Naive thymus-derived CD8-positive, alpha-beta T cell (primary cell): Measurements from ENCODE around the gene WNT7A. TPM values are rescaled to one million over a fixed set of nuclear protein-coding genes. Genes with fewer than 3 reads are reported as not detected.

Experiments
- ATAC-seq, 2 donors: fragments of 150-1000 bp; cut with Tn5 transposase in 1 of 2; sonication (Bioruptor Pico), chemical (Tn5 transposase) in 1 of 2; 1 replicate in 1 of 2; 2 replicates in 1 of 2; pipeline ENCODE4 v1.10.0; 2021; ENCODE audit warnings: mild to moderate bottlenecking in 2 of 2, moderate library complexity in 2 of 2
- POLR2A ChIA-PET: fragments of 350-600 bp; sonication (Branson Sonifier 250); formaldehyde crosslinking; loops from one replicate; lab custom pipeline; 2021; ENCODE audit warnings: antibody characterized with exemption; lab: Charles Lee
- DNase-seq, 10 donors: peaks; one replicate each; pipeline versions ENCODE4 v3.0.0 to v3.0.0-alpha.2; 2020 to 2022
- H3K27ac Mint-ChIP-seq, 10 donors: one replicate each; pipeline ENCODE4 v1.8.0; 2020 to 2022; ENCODE audit warnings: mild to moderate bottlenecking in 10 of 10, mixed read lengths in 10 of 10, moderate library complexity in 4 of 10, inconsistent platforms in 1 of 10
- H3K27me3 Mint-ChIP-seq, 5 donors: one replicate each; pipeline ENCODE4 v1.8.0; 2021 to 2022; ENCODE audit warnings: mixed read lengths in 5 of 5
- H3K36me3 Mint-ChIP-seq, 3 donors: one replicate each; pipeline ENCODE4 v1.8.0; 2020 to 2022; ENCODE audit warnings: mixed read lengths in 3 of 3, mild to moderate bottlenecking in 2 of 3, inconsistent platforms in 1 of 3
- H3K4me1 Mint-ChIP-seq, 4 donors: one replicate each; pipeline ENCODE4 v1.8.0; 2021 to 2022; ENCODE audit warnings: mixed read lengths in 4 of 4
- H3K4me3 Mint-ChIP-seq, 10 donors: one replicate each; pipeline ENCODE4 v1.8.0; 2020 to 2022; ENCODE audit warnings: mild to moderate bottlenecking in 10 of 10, mixed read lengths in 10 of 10, moderate library complexity in 6 of 10, inconsistent platforms in 1 of 10
- H3K9me3 Mint-ChIP-seq, 9 donors: one replicate each; pipeline ENCODE4 v1.8.0; 2020 to 2022; ENCODE audit warnings: mixed read lengths in 9 of 9, mild to moderate bottlenecking in 3 of 9, inconsistent platforms in 1 of 9, moderate library complexity in 1 of 9
- polyA plus RNA-seq, 3 donors: library from polyadenylated mRNA; unstranded; fragments of 300-500 nt; fragmentation: Illumina TruSeq; gene quantifications; one replicate each; pipeline ENCODE4 v1.2.3, GENCODE V29; 2021
- total RNA-seq, 8 experiments: library from RNA in 2 of 8; stranded (reverse) in 2 of 8; gene quantifications; one replicate each; pipeline ENCODE4 v1.2.3 and lab custom pipeline; 2021 to 2026

Gene WNT7A
- total and polyA plus RNA-seq, 5 experiments from 2014 or later, result 0.17 to 9.6 (median 1.6) TPM

DNA sequence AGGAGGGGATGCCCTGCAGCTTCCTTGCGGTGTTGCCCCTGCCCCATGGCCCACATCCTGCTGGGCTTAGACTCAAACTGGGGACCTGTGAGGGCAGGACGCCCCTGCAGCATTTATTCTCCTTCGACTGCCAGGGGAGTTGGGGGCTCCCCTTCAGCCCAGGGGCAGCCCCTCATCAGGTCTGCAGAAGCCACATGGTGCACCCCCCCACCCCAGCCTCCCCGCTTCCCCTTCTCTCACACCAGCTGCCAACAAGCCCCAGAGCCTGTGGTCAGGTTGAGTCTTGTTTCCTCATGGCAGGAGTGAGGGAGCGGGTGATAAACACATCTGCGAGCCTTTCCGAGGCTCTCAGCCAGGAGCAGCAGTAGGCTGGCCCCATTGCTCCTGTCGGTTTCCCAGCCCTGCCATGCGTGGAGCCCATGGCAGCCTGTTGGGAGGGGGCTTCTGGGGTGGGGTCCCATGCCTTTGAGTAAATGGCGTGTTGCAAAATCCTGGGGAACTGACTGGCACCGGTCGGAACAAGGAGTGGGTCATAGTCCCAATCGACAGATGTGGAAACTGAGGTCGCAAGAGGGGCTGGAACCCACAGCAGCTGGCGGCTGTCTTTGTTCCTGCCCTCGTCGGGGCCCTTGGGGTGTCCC is 27.8 kb downstream of the WNT7A start:
- H3K36me3 Mint-ChIP-seq, result peaks cover 0 to 11% (median 4%) of the 10 kb centered on the region in 3 donors
- no peak overlapping the region for H3K4me3 Mint-ChIP-seq
- DNase-seq, result no peak
- H3K27ac Mint-ChIP-seq, result no peak overlapping the region
- no peaks in the 10 kb centered on the region for H3K9me3 Mint-ChIP-seq
- H3K4me1 Mint-ChIP-seq, result peaks cover 8 to 23% (median 13%) of the 10 kb centered on the region in 4 donors
- POLR2A ChIA-PET, result interaction anchor here (1.0 kb wide), 1 partner anchor 14 kb away, joined by 3 read pairs; no protein-coding TSS in a partner anchor
- peaks cover 0 to 12% (median 9%) of the 10 kb centered on the region in 5 donors for H3K27me3 Mint-ChIP-seq
- ATAC-seq, result no peak

DNA sequence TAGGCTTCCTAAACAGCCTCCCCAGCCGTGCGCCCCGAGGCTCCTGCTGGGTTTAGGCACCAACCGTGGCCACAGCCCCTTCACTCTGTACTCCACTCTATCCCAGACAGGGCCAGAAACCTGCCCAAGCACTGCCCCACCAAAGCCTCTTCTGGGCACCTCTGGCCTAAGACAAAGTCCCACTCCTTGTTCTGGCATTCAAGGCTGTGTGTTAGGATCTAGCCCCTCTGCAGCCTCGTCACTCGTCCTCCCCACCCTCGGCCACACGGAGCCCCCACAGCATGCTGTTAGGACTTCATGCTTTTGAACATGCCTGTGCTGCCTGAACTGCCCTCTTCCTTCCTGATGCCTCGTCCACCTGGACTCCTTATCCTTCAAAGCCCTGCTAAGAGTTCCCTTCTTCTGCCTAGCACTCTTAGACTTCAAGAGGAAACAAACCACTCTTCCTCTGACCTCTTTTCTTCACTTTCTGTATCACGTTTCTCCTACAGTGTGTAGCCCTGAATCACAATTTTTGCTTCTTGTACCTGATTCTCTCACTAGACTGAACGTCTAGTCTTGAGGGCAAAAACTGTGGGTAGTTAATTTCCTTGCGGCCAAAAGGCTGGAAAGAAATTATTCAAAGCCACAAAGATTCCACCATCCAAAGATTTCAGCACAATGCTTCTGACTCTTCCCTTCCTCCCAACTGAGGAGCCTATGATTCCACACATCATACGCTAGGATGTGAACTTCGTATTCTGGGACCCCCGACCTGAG is 28.6 kb downstream of the WNT7A start:
- H3K27ac Mint-ChIP-seq, result peak overlapping the region in 5 of 10 donors; percentile 5 to 81 (median 57)
- no peak overlapping the region for H3K4me3 Mint-ChIP-seq
- DNase-seq (no peak), ATAC-seq (no peak)
- H3K36me3 Mint-ChIP-seq, result peaks cover 0 to 11% (median 4%) of the 10 kb centered on the region in 3 donors
- H3K27me3 Mint-ChIP-seq, result peaks cover 0 to 11% (median 4%) of the 10 kb centered on the region in 5 donors
- H3K4me1 Mint-ChIP-seq, result peaks cover 8 to 23% (median 11%) of the 10 kb centered on the region in 4 donors
- no peaks in the 10 kb centered on the region for H3K9me3 Mint-ChIP-seq
- POLR2A ChIA-PET, result no interaction called here

DNA sequence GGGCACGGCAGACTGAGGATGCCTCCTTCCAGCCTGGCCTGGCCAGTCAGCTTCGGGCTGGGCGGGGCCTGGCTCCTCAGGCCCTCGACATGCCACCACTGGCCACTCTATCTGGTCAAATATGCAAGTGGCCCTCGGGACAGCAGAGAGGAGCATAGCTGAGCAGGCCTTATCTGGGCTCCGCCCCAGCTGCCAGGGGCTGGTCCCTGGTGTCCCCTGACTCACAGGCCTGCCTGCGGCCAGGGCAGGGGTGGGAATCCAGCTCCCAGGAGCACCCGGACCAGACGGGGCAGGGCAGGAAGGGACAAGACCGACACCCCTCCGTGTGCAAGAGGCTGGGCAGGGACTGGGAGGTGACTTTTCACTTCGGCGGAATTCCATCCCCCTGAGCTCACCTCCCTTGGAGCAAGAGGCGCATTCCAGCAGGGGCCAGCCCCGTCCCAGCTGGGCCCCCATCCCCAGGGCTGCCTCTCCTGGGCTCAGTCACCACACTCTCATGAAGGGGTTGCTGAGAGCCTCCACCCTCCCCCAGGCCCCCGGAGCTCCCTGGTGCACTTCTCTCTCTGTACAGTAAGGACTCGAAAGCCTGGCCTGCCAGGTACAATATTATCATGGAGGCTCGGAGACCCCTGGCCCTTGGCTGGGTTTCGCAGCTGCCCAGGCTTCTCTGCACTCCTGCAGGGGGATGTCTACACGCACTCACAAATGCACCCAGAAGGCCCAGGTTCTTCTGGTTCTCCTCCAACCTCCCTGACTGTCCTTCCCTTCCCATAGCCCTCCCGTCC is 29.5 kb downstream of the WNT7A start:
- POLR2A ChIA-PET, result no interaction called here
- H3K9me3 Mint-ChIP-seq, result no peaks in the 10 kb centered on the region
- ATAC-seq, result no peak
- peaks cover 0 to 12% (median 4%) of the 10 kb centered on the region in 5 donors for H3K27me3 Mint-ChIP-seq
- H3K4me3 Mint-ChIP-seq, result no peak overlapping the region
- peak overlapping the region in 3 of 10 donors; percentile 41 to 81 (median 61) for H3K27ac Mint-ChIP-seq
- H3K4me1 Mint-ChIP-seq, result peaks cover 8 to 23% (median 11%) of the 10 kb centered on the region in 4 donors
- DNase-seq, result peak in 1 of 10 donors; percentile 59
- peaks cover 0 to 11% (median 4%) of the 10 kb centered on the region in 3 donors for H3K36me3 Mint-ChIP-seq

GRCh38 chr3:13849018-13849417 is 30.9 kb downstream of the WNT7A start:
- Mint-ChIP-seq H3K27ac (no peak overlapping the region), H3K4me3 (no peak overlapping the region), H3K36me3 (peaks cover 0 to 11% (median 4%) of the 10 kb centered on the region in 3 donors), H3K4me1 (peaks cover 6 to 21% (median 11%) of the 10 kb centered on the region in 4 donors), H3K9me3 (no peaks in the 10 kb centered on the region), H3K27me3 (peaks cover 0 to 15% (median 4%) of the 10 kb centered on the region in 5 donors)
- DNase-seq (no peak), ATAC-seq (no peak)
- POLR2A ChIA-PET, result no interaction called here

DNA sequence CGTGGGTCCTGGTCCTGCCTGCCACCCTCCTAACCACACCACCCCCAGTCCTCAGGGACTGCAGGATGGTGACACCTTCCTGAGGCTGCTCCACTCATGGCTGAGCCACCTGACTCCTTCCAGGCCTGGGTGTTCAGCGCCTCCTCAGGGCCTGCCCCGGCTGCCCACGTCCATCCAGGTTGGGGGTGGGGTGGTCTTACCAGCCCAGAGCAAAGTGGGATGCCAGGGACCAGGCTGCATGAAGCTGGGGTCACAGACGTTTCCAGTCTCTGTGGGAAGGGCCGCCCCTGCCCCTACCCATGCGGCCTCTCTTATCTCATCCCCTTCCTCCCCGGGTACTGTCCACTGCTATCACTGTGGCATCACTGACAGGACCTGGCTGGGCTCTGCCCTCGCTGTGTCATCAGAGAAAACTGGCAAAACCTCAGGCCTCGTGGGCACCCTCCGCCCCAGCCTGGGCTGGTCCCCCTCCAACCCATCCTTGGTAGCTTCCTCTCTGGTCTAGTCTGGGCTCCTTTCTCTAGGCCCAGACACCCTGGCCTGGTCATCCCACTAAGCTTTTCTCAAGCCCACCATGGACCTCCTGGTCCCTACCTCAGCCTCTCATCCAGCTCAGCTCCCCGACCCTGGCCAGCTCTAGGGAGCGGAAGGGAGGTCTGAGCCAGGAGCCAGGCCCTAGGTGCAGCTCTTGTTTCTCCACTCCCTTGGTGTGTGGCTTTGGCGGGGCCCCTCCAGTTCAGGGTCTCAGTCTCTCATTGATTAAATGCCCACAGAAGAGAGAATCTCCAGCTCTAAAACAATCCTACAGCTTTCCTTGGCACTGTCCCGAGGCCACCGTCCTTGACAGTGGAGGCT is 32.9 kb downstream of the WNT7A start:
- POLR2A ChIA-PET, result no interaction called here

GRCh38 chr3:13846238-13846637 is 33.6 kb downstream of the WNT7A start:
- no peaks in the 10 kb centered on the region for H3K9me3 Mint-ChIP-seq
- peaks cover 0 to 6% (median 3%) of the 10 kb centered on the region in 4 donors for H3K4me1 Mint-ChIP-seq
- no peak overlapping the region for H3K27ac Mint-ChIP-seq
- ATAC-seq (no peak), DNase-seq (no peak)
- POLR2A ChIA-PET, result no interaction called here
- no peak overlapping the region for H3K4me3 Mint-ChIP-seq
- peaks cover 0 to 14% (median 4%) of the 10 kb centered on the region in 5 donors for H3K27me3 Mint-ChIP-seq
- H3K36me3 Mint-ChIP-seq, result peaks cover 0 to 4% (median 2%) of the 10 kb centered on the region in 3 donors

More for the DNA sequence above, 32.9 kb downstream of the WNT7A start:
- no peak overlapping the region for H3K4me3 Mint-ChIP-seq
- H3K36me3 Mint-ChIP-seq, result peaks cover 0 to 5% (median 4%) of the 10 kb centered on the region in 3 donors
- peak overlapping the region in 2 of 10 donors; percentile 61 to 65 for H3K27ac Mint-ChIP-seq
- no peak for ATAC-seq
- peaks cover 0 to 14% (median 4%) of the 10 kb centered on the region in 5 donors for H3K27me3 Mint-ChIP-seq
- no peaks in the 10 kb centered on the region for H3K9me3 Mint-ChIP-seq
- H3K4me1 Mint-ChIP-seq, result peaks cover 0 to 9% (median 9%) of the 10 kb centered on the region in 4 donors
- DNase-seq, result no peak

GRCh38 chr3:13845806-13846205 is 34.1 kb downstream of the WNT7A start:
- H3K4me1 Mint-ChIP-seq, result peaks cover 0 to 5% (median 0%) of the 10 kb centered on the region in 4 donors
- ATAC-seq (no peak), DNase-seq (no peak)
- H3K36me3 Mint-ChIP-seq, result peaks cover 0 to 4% (median 2%) of the 10 kb centered on the region in 3 donors
- POLR2A ChIA-PET, result no interaction called here
- H3K4me3 Mint-ChIP-seq, result no peak overlapping the region
- H3K27me3 Mint-ChIP-seq, result peaks cover 0 to 11% (median under 1%) of the 10 kb centered on the region in 5 donors
- H3K9me3 Mint-ChIP-seq, result no peaks in the 10 kb centered on the region
- no peak overlapping the region for H3K27ac Mint-ChIP-seq

GRCh38 chr3:13844911-13845310 is 35.0 kb downstream of the WNT7A start:
- Mint-ChIP-seq H3K4me3 (no peak overlapping the region), H3K27ac (no peak overlapping the region), H3K9me3 (no peaks in the 10 kb centered on the region), H3K27me3 (peaks cover 0 to 10% (median 0%) of the 10 kb centered on the region in 5 donors), H3K4me1 (peaks cover 0 to 5% (median 0%) of the 10 kb centered on the region in 4 donors), H3K36me3 (peaks cover 0 to 4% (median 2%) of the 10 kb centered on the region in 3 donors)
- DNase-seq (no peak), ATAC-seq (no peak)
- POLR2A ChIA-PET, result no interaction called here

GRCh38 chr3:13844286-13844685 is 35.6 kb downstream of the WNT7A start:
- Mint-ChIP-seq H3K4me1 (peaks cover 0 to 3% (median 0%) of the 10 kb centered on the region in 4 donors), H3K36me3 (peaks cover 0 to under 1% (median 0%) of the 10 kb centered on the region in 3 donors), H3K27me3 (peaks cover 0 to 6% (median 0%) of the 10 kb centered on the region in 5 donors), H3K27ac (no peak overlapping the region), H3K9me3 (no peaks in the 10 kb centered on the region), H3K4me3 (no peak overlapping the region)
- DNase-seq (no peak), ATAC-seq (no peak)
- POLR2A ChIA-PET, result no interaction called here

- Mint-ChIP-seq H3K27me3 (peaks cover 0 to 6% (median 0%) of the 10 kb centered on the region in 5 donors), H3K27ac (no peak overlapping the region), H3K4me1 (peaks cover 0 to 3% (median 0%) of the 10 kb centered on the region in 4 donors), H3K36me3 (no peaks in the 10 kb centered on the region), H3K9me3 (no peaks in the 10 kb centered on the region), H3K4me3 (no peak overlapping the region)
- DNase-seq (no peak), ATAC-seq (no peak)
- POLR2A ChIA-PET, result no interaction called here
Measured at GRCh38 chr3:13843351-13843750, 36.5 kb downstream of the WNT7A start.

- POLR2A ChIA-PET, result no interaction called here
- H3K4me3 Mint-ChIP-seq, result no peak overlapping the region
- DNase-seq, result no peak
- peaks cover 0 to 6% (median 0%) of the 10 kb centered on the region in 5 donors for H3K27me3 Mint-ChIP-seq
- no peak overlapping the region for H3K27ac Mint-ChIP-seq
- H3K36me3 Mint-ChIP-seq, result no peaks in the 10 kb centered on the region
- H3K9me3 Mint-ChIP-seq, result no peaks in the 10 kb centered on the region
- ATAC-seq, result no peak
- H3K4me1 Mint-ChIP-seq, result no peaks in the 10 kb centered on the region
Measured at GRCh38 chr3:13842226-13842625, 37.6 kb downstream of the WNT7A start.

DNA sequence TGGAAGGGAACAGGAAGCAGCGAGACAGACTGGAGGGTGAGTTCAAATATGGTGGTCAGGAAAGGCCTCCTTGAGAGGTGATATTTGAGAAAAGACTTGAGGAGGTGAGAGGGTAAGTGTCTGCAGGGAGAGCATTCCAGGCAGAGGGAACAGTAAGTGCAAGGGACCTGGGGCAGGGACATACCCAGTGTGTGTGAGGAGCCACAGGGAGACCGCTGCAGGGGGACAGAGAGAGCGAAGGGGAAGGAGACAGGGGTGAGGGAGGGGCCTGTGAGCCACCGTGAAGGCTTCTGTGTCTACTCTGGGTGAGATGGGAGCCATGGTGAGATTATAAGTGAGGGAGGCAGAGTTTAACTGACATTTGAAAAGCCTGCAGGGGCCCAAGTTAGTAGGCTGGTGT is 38.0 kb downstream of the WNT7A start:
- H3K9me3 Mint-ChIP-seq, result no peaks in the 10 kb centered on the region
- peaks cover 0 to 6% (median 0%) of the 10 kb centered on the region in 5 donors for H3K27me3 Mint-ChIP-seq
- DNase-seq (no peak), ATAC-seq (no peak)
- POLR2A ChIA-PET, result no interaction called here
- H3K36me3 Mint-ChIP-seq, result no peaks in the 10 kb centered on the region
- no peak overlapping the region for H3K4me3 Mint-ChIP-seq
- H3K4me1 Mint-ChIP-seq, result no peaks in the 10 kb centered on the region
- no peak overlapping the region for H3K27ac Mint-ChIP-seq
